Aorta (tissue), 5 donors: ENCODE results near the gene CEACAM18. TPM values are rescaled to one million over a fixed set of nuclear protein-coding genes. Genes with fewer than 3 reads are reported as not detected.
"Not testable (repeated sequence)": the region's sequence is repeated elsewhere in the genome, so short reads cannot be mapped to it uniquely, and the experiment has no call there.

Source experiments
- ATAC-seq: fragments of 200-7000 bp; cut with Tn5 transposase; one replicate; pipeline ENCODE4 v1.9.1; 2022; ENCODE audit warnings: moderate library complexity; ENCODE audit not compliant: low FRiP score
- DNase-seq, 2 donors: peaks; one replicate each; pipeline ENCODE4 v3.0.0-alpha.2; 2020
- H3K27ac ChIP-seq, 2 donors: one replicate each; pipeline ENCODE4 v1.5.1; 2013; ENCODE audit warnings: low read length in 2 of 2, mild to moderate bottlenecking in 2 of 2, moderate library complexity in 2 of 2, control low read depth in 1 of 2, inconsistent platforms in 1 of 2, low read depth in 1 of 2
- H3K27me3 ChIP-seq, 2 donors: one replicate each; pipeline ENCODE4 v1.6.1; 2013; ENCODE audit warnings: control low read depth in 1 of 2, low read length in 1 of 2, mild to moderate bottlenecking in 1 of 2, moderate library complexity in 1 of 2; ENCODE audit not compliant: insufficient read depth in 2 of 2, control insufficient read depth in 1 of 2
- H3K36me3 ChIP-seq, 2 donors: one replicate each; pipeline ENCODE4 v1.6.1; 2013; ENCODE audit warnings: control low read depth in 1 of 2, low read length in 1 of 2, mild to moderate bottlenecking in 1 of 2; ENCODE audit not compliant: insufficient read depth in 2 of 2, control insufficient read depth in 1 of 2
- H3K4me1 ChIP-seq, 2 donors: one replicate each; pipeline ENCODE4 v1.6.1; 2013; ENCODE audit warnings: low read length in 2 of 2, control low read depth in 1 of 2, mild to moderate bottlenecking in 1 of 2, moderate library complexity in 1 of 2; ENCODE audit not compliant: insufficient read depth in 2 of 2, control insufficient read depth in 1 of 2
- H3K4me3 ChIP-seq, 2 donors: one replicate each; pipeline ENCODE4 v1.5.1; 2013; ENCODE audit warnings: low read length in 2 of 2, control low read depth in 1 of 2, mild to moderate bottlenecking in 1 of 2
- H3K9me3 ChIP-seq: one replicate; pipeline ENCODE4 v1.6.1; 2013; ENCODE audit warnings: mild to moderate bottlenecking, low read length; ENCODE audit not compliant: control insufficient read depth
- WGBS, 2 donors: extraction: QIAGEN DNeasy Blood & Tissue Kit; methylation state at CpG; one replicate each; pipeline ENCODE4 v1.1.7; 2013; 5-methylcytosine and 5-hydroxymethylcytosine counted together
- intact Hi-C, 2 donors: fragments of 100-400 bp; cut with DNase I; formaldehyde crosslinking; loops; one replicate each; pipeline versions ENCODE4 v1.14.2 to v1.15.0; 2022
- polyA plus RNA-seq, 2 donors: library from polyadenylated mRNA; stranded (reverse); fragments of 200-250 nt; gene quantifications; one replicate each; pipeline ENCODE4 v1.2.3, GENCODE V29; 2013
- total RNA-seq, 2 donors: library from RNA; stranded (reverse); fragmentation: NEBNext Ultra II Directional; extraction: Animal tissue kit (Norgen Biotek cat#: 25700); gene quantifications; one replicate each; pipeline ENCODE4 v1.2.1, GENCODE V29; 2021
- donor health status: healthy with polysubstance abuse.
- donor health status: Bipolar disorder and iron deficiency.
- donor health status: DM: no; HTN: no; CAD: no.
- donor health status: DM: no; HTN: no; CAD: no.
- donor health status: DM: yes; HTN: yes; CAD: no.

CEACAM18 gene
- total and polyA plus RNA-seq, 4 donors, result 0.63 TPM; not detected in 3

- DNase-seq, result no peak
Measured at GRCh38 chr19:51458899-51459505, 19.3 kb upstream of the CEACAM18 start.

GRCh38 chr19:51460164-51460992, 18.0 kb upstream of the CEACAM18 start:
- ATAC-seq (no peak), DNase-seq (no peak)
- Histone ChIP-seq H3K4me1 (no peaks in the 10 kb centered on the region), H3K27ac (no peak overlapping the region), H3K4me3 (no peak overlapping the region), H3K9me3 (no peaks in the 10 kb centered on the region), H3K36me3 (no peaks in the 10 kb centered on the region), H3K27me3 (no peaks in the 10 kb centered on the region)
- intact Hi-C loops, result no loop called here
- 59 to 61% methylated on average over 13 of the region's 13 CpGs for WGBS, 2 donors

More at GRCh38 chr19:51458899-51459505, 19.3 kb upstream of the CEACAM18 start:
- Histone ChIP-seq H3K9me3 (no peaks in the 10 kb centered on the region), H3K27me3 (no peaks in the 10 kb centered on the region), H3K27ac (no peak overlapping the region), H3K4me1 (no peaks in the 10 kb centered on the region), H3K4me3 (no peak overlapping the region), H3K36me3 (no peaks in the 10 kb centered on the region)
- intact Hi-C loops, result no loop called here
- ATAC-seq, result no peak
- WGBS, 2 donors, result 75 to 77% methylated on average over 14 of the region's 14 CpGs

GRCh38 chr19:51461723-51462161, 16.6 kb upstream of the CEACAM18 start:
- H3K36me3 ChIP-seq, result no peaks in the 10 kb centered on the region
- DNase-seq (peak in 1 of 2 donors; percentile 60), ATAC-seq (peak; percentile 23)
- no peaks in the 10 kb centered on the region for H3K4me1 ChIP-seq
- no peak overlapping the region for H3K4me3 ChIP-seq
- no peak overlapping the region for H3K27ac ChIP-seq
- WGBS, 2 donors, result 71 to 79% methylated on average over 8 of the region's 8 CpGs
- H3K27me3 ChIP-seq, result no peaks in the 10 kb centered on the region
- no peaks in the 10 kb centered on the region for H3K9me3 ChIP-seq
- intact Hi-C loops, result no loop called here

GRCh38 chr19:51462276-51462675, 16.1 kb upstream of the CEACAM18 start:
- ATAC-seq (no peak), DNase-seq (no peak)
- intact Hi-C loops, result no loop called here

DNA sequence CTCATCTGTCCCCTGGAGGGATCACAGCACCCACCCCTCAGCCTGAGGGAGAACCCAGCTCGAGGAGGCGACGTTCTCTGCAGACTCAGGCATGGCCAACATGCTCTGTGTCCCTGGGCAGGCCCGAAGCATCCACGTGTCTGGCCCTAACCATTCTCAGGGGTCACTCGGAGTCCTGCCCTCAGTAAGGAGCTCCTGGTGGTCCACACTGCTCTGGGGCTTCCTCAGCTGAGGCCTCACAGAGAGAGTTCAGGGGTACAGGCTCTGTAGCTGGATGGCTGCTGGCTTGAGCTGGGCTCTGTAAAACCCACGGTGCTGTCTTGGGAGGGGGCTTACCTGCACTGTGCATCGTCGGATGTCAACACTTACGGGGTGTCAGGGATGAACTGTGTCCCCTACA, 15.7 kb upstream of the CEACAM18 start:
- no peaks in the 10 kb centered on the region for H3K4me1 ChIP-seq
- intact Hi-C loops, result no loop called here
- H3K9me3 ChIP-seq, result no peaks in the 10 kb centered on the region
- no peak overlapping the region for H3K27ac ChIP-seq
- H3K4me3 ChIP-seq, result no peak overlapping the region
- ATAC-seq (no peak), DNase-seq (no peak)
- 79 to 83% methylated on average over 10 of the region's 10 CpGs for WGBS, 2 donors
- H3K27me3 ChIP-seq, result no peaks in the 10 kb centered on the region
- H3K36me3 ChIP-seq, result no peaks in the 10 kb centered on the region

More at GRCh38 chr19:51462276-51462675, 16.1 kb upstream of the CEACAM18 start:
- no peaks in the 10 kb centered on the region for H3K36me3 ChIP-seq
- no peaks in the 10 kb centered on the region for H3K9me3 ChIP-seq
- H3K27ac ChIP-seq, result no peak overlapping the region
- no peaks in the 10 kb centered on the region for H3K27me3 ChIP-seq
- H3K4me1 ChIP-seq, result no peaks in the 10 kb centered on the region
- no peak overlapping the region for H3K4me3 ChIP-seq
- 75 to 78% methylated on average over 6 to 7 of the region's 7 CpGs for WGBS, 2 donors

DNA sequence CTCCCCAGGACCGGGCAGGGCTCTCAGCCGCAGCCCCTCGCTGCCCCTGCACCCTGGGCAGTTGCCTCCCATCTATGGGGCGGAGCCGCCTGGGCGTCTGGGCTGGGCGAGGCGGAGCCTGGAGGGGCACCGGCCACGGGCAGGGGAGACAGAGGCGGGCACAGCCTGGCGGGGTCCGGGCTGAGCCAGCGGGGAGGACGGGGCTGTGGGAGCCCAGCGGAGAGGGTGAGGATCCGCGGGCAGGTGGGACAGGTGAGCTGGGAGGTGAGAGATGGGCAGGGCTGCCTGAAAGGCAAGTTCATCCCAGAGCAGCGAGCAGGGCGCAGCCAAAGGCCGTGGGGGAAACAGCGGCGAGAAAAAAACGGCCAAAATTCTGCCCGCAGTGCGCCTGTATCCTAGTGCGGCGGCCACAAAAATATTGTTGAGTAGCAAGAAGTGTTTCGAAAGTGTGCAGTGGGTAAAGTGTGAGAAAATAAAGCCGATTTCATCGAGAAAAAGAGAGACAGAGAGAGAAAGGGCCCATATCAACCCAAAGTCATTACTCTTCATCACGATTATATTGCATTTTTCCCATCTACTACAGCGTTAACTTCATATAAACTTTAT, 14.3 kb upstream of the CEACAM18 start:
- peak; percentile 53 for ATAC-seq
- H3K27me3 ChIP-seq, H3K36me3 ChIP-seq, H3K4me3 ChIP-seq, H3K27ac ChIP-seq, intact Hi-C loops, DNase-seq, H3K9me3 ChIP-seq, H3K4me1 ChIP-seq: not testable (repeated sequence)
- WGBS, 2 donors, result 29 to 35% methylated on average over 13 to 15 of the region's 33 CpGs

DNA sequence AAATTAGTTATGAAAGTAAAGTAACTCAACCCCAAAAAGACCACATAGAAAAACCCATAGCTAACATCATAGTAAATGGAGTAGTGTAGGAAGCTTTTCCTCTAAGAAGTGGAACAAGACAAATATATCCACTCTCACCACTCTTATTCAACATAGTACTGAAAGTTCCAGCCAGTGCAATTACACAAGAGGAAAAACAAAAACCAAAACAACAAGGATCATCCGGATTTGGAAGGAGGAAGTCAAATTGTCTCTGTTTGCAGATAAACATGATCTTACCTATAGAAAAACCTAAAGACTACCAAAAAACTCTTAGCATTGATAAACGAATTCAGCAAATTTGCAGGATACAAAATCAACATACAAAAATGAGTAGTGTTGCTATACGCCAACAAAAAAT, 11.6 kb upstream of the CEACAM18 start:
- Histone ChIP-seq H3K27ac (no peak overlapping the region), H3K27me3 (no peaks in the 10 kb centered on the region), H3K4me1 (no peaks in the 10 kb centered on the region), H3K4me3 (no peak overlapping the region), H3K9me3 (no peaks in the 10 kb centered on the region), H3K36me3 (no peaks in the 10 kb centered on the region)
- ATAC-seq, result no peak
- DNase-seq, result no peak
- 54 to 59% methylated on average over 3 of the region's 3 CpGs for WGBS, 2 donors
- intact Hi-C loops, result no loop called here

GRCh38 chr19:51467864-51468544, 10.3 kb upstream of the CEACAM18 start:
- no peaks in the 10 kb centered on the region for H3K36me3 ChIP-seq
- intact Hi-C loops, result no loop called here
- 70% methylated on average over 4 of the region's 4 CpGs for WGBS, 2 donors
- no peaks in the 10 kb centered on the region for H3K9me3 ChIP-seq
- no peaks in the 10 kb centered on the region for H3K4me1 ChIP-seq
- ATAC-seq (no peak), DNase-seq (no peak)
- no peak overlapping the region for H3K4me3 ChIP-seq
- no peaks in the 10 kb centered on the region for H3K27me3 ChIP-seq
- no peak overlapping the region for H3K27ac ChIP-seq
